HG03571 (cell line): ENCODE measurements around the gene ADGRG3.

Source experiments
- ATAC-seq: cut with Tn5 transposase; IDR thresholded peaks from one replicate; pipeline ENCODE4 v1.9.1; 2021; ENCODE audit not compliant: unreplicated experiment

ADGRG3 gene

DNA sequence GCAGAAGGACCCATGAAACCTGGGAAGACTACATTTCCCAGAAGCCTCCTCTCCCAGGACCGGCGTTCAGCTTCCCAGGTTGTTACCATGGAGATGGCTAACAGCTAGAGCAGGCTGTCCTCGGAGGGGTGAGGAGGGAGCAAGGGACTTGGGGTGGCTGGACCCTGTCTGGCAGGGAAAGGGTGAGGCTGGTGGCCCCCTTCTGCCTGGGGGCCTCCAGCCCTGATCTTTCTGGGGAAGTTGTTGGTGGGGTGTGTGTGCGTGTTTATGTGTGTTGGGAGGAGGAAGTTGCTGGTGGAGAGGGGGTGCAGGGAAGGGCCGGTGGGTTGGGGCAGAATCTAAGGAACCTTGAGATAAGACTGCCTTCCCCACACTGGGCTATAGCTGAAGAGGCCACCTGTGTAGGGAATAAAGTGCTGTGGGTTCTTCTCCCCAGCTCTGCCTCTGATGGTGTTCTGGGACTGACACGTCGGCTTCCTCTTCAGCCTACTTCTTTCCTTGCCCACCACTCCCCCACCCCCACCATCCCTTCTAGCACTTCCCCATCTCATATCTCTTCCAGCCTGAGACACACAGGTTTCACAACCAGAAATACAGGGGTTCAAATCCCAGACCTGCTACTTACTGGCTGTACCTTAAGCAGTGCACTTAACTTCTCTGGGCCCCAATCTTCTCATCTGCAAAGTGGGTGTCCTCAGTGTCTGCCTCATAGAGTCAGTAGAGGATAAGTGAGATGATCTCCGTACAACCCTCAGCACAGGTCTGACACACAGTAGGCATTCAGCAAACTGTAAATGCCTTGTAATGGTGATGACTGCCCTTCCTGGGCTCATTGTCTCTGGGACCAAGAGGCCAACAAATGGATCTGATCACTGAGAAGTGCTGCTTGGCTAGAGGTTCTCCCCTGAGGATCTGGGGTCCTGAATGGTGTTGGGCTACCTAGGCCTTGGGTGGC, 26.9 kb downstream of the ADGRG3 start, which contains the start of gene DRC7:
TSS of gene DRC7 (plus strand) at position 82 of the 955 bp plus-strand sequence. CDS start 3,144 bp downstream, outside the sequence.
- no peak for ATAC-seq

- ATAC-seq: no peak
Measured at GRCh38 chr16:57695680-57696069, 27.6 kb downstream of the ADGRG3 start.

DNA sequence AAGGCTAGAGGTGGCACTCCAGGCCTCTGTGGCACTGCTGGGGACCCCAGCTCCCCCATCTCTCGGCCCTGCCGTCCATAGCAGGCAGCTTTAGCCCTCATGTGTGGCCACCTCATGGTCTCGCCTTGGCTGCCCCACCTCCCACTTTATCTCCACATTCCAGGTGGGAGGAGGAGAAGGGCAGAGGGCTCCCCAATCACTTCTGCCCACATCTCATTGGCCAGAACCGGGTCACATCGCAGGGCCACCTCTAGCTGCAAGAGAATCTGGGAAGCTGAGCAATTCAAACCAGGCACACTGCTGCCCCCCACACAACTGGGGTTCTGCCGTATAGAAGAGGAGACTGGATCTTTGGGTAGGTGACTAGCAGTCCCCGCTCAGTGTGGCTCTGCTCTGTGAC, 28.1 kb downstream of the ADGRG3 start:
- ATAC-seq: no peak

GRCh38 chr16:57697896-57698537, 29.9 kb downstream of the ADGRG3 start:
- ATAC-seq: no peak

DNA sequence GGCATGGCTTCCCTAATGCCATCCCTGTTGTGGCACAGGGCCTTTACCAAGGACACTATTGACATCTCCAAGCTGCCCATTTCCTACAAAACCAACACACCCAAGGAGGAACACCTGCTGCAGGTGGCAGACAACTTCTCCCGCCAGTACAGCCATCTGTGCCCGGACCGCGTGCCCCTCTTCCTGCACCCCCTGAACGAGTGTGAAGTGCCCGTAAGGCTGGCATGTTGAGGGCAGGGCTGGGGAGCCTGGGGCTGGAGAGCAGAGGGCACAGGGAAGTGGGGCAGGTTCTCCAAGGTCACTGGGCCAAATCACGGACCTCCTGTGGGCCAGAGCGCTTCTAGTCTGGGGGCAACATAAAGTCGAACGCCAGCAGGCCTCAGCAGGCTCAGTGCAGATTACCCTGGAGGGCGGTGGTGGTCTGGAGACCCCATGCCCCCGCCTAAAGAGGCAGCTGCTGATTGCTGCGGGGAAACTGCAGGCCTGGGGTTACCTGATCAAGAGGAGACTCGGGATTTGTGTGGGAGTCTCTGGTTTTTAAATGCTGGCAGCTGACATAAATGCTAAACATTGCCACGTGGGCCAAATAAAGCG, 30.8 kb downstream of the ADGRG3 start:
- ATAC-seq: no peak

- no peak for ATAC-seq
Measured at GRCh38 chr16:57699481-57699880, 31.4 kb downstream of the ADGRG3 start.

DNA sequence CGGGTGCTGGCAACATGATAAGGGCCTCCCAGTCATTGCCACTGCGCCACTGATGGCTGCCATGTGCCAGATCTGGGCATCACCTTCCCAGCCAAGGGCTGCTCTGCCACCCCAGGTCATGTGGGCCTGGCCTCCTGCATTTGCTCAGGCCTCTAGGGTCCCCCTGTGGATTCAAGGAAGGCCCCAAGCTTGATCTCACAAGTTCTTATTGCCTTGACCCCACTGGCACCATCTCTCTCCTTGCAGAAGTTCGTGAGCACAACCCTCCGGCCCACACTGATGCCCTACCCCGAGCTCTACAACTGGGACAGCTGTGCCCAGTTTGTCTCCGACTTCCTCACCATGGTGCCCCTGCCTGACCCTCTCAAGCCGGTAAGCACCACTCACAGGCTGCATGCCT, 31.8 kb downstream of the ADGRG3 start:
- no peak for ATAC-seq

GRCh38 chr16:57700781-57701551, 32.9 kb downstream of the ADGRG3 start:
- no peak for ATAC-seq

DNA sequence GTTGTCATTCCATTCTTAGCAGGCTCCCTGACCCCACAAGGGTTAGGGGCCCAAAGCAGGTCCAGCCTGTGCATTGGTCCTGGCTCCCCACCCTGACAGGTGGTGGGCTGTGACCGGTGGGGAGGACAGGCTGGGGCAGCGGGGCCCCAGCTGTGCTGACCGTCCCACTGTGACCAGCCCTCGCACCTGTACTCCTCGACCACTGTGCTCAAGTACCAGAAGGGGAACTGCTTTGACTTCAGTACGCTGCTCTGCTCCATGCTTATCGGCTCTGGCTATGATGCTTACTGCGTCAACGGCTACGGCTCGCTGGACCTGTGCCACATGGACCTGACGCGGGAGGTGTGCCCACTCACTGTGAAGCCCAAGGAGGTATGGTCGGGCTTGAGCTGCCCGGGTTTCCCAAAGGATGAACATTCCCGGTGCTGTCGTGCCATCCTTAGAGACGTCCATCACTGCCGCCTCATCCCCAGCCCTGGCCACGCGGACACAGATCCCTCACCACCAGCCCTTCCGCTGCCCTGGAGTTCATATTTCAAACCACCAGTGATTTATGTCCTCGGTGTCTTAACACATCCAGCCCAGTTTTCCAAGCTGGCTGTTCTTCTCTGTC, 33.8 kb downstream of the ADGRG3 start:
- ATAC-seq: no peak

- no peak for ATAC-seq
Measured at GRCh38 chr16:57703416-57704010, 35.4 kb downstream of the ADGRG3 start.

DNA sequence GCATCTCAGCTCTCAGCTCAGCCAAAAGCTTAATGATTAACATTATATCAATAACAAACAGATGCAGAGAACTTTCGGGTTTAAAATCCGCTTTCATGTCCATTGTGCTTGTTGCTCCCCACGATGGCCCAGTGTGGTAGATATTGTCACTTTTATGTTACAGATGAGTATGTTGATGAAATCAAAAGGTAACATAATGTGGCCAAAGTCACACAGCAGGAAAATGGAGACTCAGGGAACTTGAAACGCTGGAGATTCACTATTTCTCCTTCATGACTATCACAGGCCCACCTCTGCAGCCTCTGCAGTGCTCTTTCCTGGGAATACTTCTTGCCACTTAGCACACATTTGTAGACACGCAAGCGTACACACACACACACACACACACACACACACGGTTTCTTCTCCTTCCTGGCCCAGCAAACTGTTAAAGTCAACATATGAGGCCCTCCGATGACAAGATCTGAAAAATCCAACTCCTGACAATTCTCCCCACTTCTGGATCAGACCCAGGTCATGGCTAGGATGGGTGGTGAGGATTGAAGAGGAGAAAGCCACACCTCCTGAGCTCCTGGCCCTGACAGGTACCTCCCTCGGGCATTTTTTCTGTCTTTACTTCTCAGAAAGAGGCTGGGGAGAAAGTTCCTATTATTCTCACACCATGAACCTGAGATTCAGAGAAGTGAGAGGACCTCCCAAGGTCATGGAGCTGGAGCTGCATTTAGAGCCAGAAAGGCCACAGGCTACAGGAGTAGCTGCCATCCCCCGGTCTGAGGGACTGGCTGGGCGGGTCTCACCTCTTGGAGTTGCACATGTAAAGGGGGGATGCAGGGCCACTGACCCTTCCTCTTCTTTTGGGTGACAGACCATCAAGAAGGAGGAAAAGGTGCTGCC, 36.2 kb downstream of the ADGRG3 start:
- no peak for ATAC-seq

GRCh38 chr16:57704905-57705852, 37.1 kb downstream of the ADGRG3 start:
- no peak for ATAC-seq

DNA sequence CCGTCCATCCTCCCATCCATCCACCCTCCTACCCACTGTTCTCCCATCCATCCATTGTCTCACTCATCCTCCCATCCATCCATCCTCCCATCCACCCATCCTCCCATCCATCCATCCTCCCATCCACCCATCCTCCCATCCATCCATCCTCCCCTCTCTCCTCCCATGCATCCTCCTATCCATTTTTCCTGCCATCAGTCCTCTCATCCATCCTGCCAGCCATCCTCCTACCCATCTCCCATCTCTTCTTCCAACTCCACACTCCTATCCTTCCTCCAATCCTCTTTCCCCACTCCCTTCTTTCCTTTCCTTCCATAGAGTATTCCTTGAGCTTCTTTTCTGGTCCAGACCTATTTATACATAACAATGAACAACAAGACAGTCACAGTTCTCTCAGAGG, 38.6 kb downstream of the ADGRG3 start:
- no peak for ATAC-seq

- no peak for ATAC-seq
Measured at GRCh38 chr16:57707331-57707730, 39.2 kb downstream of the ADGRG3 start.

DNA sequence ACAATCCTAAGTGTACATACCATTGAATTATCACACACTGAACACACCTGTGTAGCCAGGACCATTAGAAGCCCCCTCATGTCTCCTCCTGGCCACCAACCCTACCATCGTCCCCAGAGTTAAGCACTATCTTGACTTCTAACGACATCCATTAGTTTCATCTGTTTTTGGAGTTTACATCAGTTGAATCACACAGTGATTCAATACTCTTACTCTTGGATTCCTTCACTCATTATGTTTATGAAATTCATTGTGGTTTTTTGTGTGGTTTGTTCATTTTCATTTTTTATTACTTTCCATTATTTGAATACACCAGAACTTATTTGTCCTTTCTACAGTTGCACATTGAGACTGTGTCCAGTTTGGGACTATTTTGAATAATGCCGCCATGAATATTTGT, 40.1 kb downstream of the ADGRG3 start:
- no peak for ATAC-seq

DNA sequence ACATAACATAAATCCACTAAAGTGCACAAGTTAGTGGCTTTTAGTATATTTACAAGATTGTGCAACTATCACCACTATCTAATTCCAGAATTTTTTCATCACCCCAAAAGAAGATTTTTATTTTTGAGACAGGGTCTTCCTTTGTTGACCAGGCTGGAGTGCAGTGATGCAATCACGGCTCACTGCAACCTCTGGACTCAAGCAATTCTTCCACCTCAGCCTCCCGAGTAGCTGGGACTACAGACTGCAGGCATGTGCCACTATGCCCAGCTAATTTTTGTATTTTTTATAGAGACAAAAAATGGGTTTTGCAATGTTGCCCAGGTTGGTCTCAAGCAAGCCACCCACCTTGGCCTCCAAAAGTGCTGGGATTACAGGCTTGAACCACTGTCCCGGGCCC, 41.6 kb downstream of the ADGRG3 start:
- ATAC-seq: no peak

DNA sequence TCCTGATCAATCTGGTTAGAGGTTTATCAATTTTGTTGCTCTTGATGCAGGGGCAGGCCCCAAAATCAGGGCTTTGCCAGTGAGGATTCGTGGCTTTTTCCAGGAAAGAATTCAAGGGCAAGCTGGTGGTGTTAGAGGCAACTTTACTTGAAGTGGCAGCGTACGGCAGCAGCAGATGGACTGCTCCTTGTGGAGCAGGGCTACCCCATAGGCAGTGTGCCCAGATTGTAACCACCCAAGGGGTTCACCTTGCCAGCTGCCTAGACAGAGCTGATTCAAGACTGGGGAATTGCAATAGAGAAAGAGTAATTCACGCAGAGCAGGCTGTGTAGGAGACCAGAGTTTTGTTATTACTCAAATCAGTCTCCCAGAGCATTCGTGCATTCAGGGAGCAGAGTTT, 43.2 kb downstream of the ADGRG3 start:
- no peak for ATAC-seq

DNA sequence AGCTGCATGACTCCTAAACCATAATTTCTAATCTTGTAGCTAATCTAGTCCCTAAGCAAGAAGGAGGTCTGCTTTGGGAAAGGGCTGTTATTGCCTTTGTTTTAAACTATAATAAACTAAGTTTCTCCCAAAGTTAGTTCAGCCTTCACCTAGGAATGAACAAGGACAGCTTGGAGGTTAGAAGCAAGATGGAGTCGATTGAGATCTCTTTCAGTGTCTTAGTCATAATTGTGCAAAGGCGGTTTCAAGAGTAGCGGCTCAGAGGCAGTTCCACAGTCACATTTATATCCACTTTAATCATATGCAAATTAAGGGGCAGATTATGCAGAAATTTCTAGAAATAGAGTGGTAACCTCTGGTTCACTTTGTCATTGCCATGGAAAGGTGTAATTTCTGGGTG, 43.9 kb downstream of the ADGRG3 start:
- ATAC-seq: no peak
